Left lung (tissue), 10 donors: ENCODE results near the gene GBX1. TPM values are rescaled to one million over a fixed set of nuclear protein-coding genes. Genes with fewer than 3 reads are reported as not detected.

Source experiments
- ATAC-seq: fragments of 200-7000 bp; cut with Tn5 transposase; one replicate; pipeline ENCODE4 v1.9.1; 2020; ENCODE audit warnings: moderate library complexity
- DNase-seq, 4 donors: peaks; one replicate each; pipeline ENCODE4 v3.0.0-alpha.2; 2013 to 2020
- H3K27ac ChIP-seq, 2 donors: fragments of 200-600 bp; sonication (generic) in 1 of 2; one replicate each; pipeline versions ENCODE4 v1.5.0 to v1.8.0; 2020 to 2021
- H3K27me3 ChIP-seq, 2 donors: fragments of 200-600 bp; sonication (generic) in 1 of 2; one replicate each; pipeline versions ENCODE4 v1.5.0 to v1.8.0; 2020 to 2021
- H3K36me3 ChIP-seq, 2 donors: fragments of 200-600 bp; sonication (generic) in 1 of 2; one replicate each; pipeline versions ENCODE4 v1.5.0 to v1.8.0; 2020 to 2021
- H3K4me1 ChIP-seq, 2 donors: fragments of 200-600 bp; one replicate each; pipeline ENCODE4 v1.8.0; 2021
- H3K4me3 ChIP-seq, 2 donors: fragments of 200-600 bp; sonication (generic) in 1 of 2; one replicate each; pipeline versions ENCODE4 v1.5.0 to v1.8.0; 2020 to 2021; ENCODE audit warnings: mild to moderate bottlenecking in 1 of 2
- H3K9me3 ChIP-seq, 2 donors: fragments of 200-600 bp; sonication (generic) in 1 of 2; one replicate each; pipeline versions ENCODE4 v1.5.0 to v1.8.0; 2020 to 2021
- CTCF ChIP-seq, 2 donors: fragments of 200-600 bp; sonication (generic) in 1 of 2; IDR thresholded peaks; one replicate each; pipeline versions ENCODE4 v1.5.0 to v1.8.0; 2021; ENCODE audit warnings: antibody characterized with exemption in 2 of 2
- intact Hi-C, 2 donors: fragments of 100-400 bp; cut with DNase I; formaldehyde crosslinking; loops; one replicate each; pipeline versions ENCODE4 v1.11.2 to v1.14.2; 2022
- polyA plus RNA-seq, 6 donors: library from polyadenylated mRNA; unstranded; fragments of 120-200 nt; gene quantifications; one replicate each; pipeline ENCODE4 v1.2.1, GENCODE V29; 2013; ENCODE audit not compliant: insufficient read length in 6 of 6
- total RNA-seq, 2 donors: library from RNA; stranded (reverse); fragmentation: NEBNext Ultra II Directional; extraction: Animal tissue kit (Norgen Biotek cat#: 25700); gene quantifications; one replicate each; pipeline ENCODE4 v1.2.1, GENCODE V29; 2021
- donor health status: DM: no; HTN: yes; CAD: no.
- donor health status: DM: no; HTN: no; CAD: no.

Gene GBX1
- total and polyA plus RNA-seq, 8 donors: 0.24 to 0.42 (median 0.28) TPM; not detected in 5

- Histone ChIP-seq H3K9me3 (no peaks in the 10 kb centered on the region), H3K4me1 (no peaks in the 10 kb centered on the region), H3K4me3 (no peak overlapping the region), H3K27ac (no peak overlapping the region), H3K27me3 (peaks cover 14 to 52% of the 10 kb centered on the region in 2 donors), H3K36me3 (peaks cover 0 to 18% of the 10 kb centered on the region in 2 donors)
- TF ChIP-seq CTCF (IDR thresholded peaks at IDR 0.05): no peak
- ATAC-seq: peak; percentile 48
- DNase-seq: peak in 1 of 4 donors; percentile 40
- intact Hi-C loops: no loop called here
These were observed 18.9 kb downstream of the GBX1 start for GRCh38 chr7:151148319-151149259.

GRCh38 chr7:151146761-151147160 lies 20.7 kb downstream of the GBX1 start:
- Histone ChIP-seq H3K4me1 (no peaks in the 10 kb centered on the region), H3K27me3 (peaks cover 5 to 35% of the 10 kb centered on the region in 2 donors), H3K36me3 (peaks cover 0 to 36% of the 10 kb centered on the region in 2 donors), H3K9me3 (no peaks in the 10 kb centered on the region), H3K4me3 (no peak overlapping the region), H3K27ac (no peak overlapping the region)
- TF ChIP-seq CTCF (IDR thresholded peaks at IDR 0.05): no peak
- ATAC-seq (no peak), DNase-seq (no peak)
- intact Hi-C loops: no loop called here

- no peak overlapping the region for H3K27ac ChIP-seq
- no peaks in the 10 kb centered on the region for H3K9me3 ChIP-seq
- no peak for DNase-seq
- TF ChIP-seq CTCF (IDR thresholded peaks at IDR 0.05): no peak
- ATAC-seq: no peak
- peaks cover 0 to 60% of the 10 kb centered on the region in 2 donors for H3K36me3 ChIP-seq
- peaks cover 0 to 11% of the 10 kb centered on the region in 2 donors for H3K27me3 ChIP-seq
- H3K4me1 ChIP-seq: no peaks in the 10 kb centered on the region
- intact Hi-C loops: no loop called here
- no peak overlapping the region for H3K4me3 ChIP-seq
These were observed 23.1 kb downstream of the GBX1 start for GRCh38 chr7:151144387-151144786.

- Histone ChIP-seq H3K36me3 (peaks cover 0 to 69% of the 10 kb centered on the region in 2 donors), H3K27ac (no peak overlapping the region), H3K4me3 (no peak overlapping the region), H3K4me1 (no peaks in the 10 kb centered on the region), H3K27me3 (peaks cover 0 to 2% of the 10 kb centered on the region in 2 donors), H3K9me3 (no peaks in the 10 kb centered on the region)
- intact Hi-C loops: no loop called here
- ATAC-seq (no peak), DNase-seq (peak in 1 of 4 donors; percentile 74)
- TF ChIP-seq CTCF (IDR thresholded peaks at IDR 0.05): no peak
These were observed 24.1 kb downstream of the GBX1 start for GRCh38 chr7:151143261-151144015.

- intact Hi-C loops: no loop called here
- H3K27me3 ChIP-seq: no peaks in the 10 kb centered on the region
- H3K36me3 ChIP-seq: peaks cover 0 to 77% of the 10 kb centered on the region in 2 donors
- ATAC-seq (no peak), DNase-seq (peak in 1 of 4 donors; percentile 71)
- H3K4me1 ChIP-seq: no peaks in the 10 kb centered on the region
- H3K4me3 ChIP-seq: no peak overlapping the region
- H3K9me3 ChIP-seq: no peaks in the 10 kb centered on the region
- no peak for TF ChIP-seq CTCF (IDR thresholded peaks at IDR 0.05)
- no peak overlapping the region for H3K27ac ChIP-seq
These were observed 24.8 kb downstream of the GBX1 start for GRCh38 chr7:151142686-151143040.
